ENCODE data around the gene UQCRC2. TPM values are rescaled to one million over a fixed set of nuclear protein-coding genes. Genes with fewer than 3 reads are reported as not detected.

Gene UQCRC2
- total RNA-seq (2022; extraction: Qiagen RNA extraction; ENCODE audit: low read depth): 154 to 288 TPM (median 172 TPM) in 5 replicates

DNA sequence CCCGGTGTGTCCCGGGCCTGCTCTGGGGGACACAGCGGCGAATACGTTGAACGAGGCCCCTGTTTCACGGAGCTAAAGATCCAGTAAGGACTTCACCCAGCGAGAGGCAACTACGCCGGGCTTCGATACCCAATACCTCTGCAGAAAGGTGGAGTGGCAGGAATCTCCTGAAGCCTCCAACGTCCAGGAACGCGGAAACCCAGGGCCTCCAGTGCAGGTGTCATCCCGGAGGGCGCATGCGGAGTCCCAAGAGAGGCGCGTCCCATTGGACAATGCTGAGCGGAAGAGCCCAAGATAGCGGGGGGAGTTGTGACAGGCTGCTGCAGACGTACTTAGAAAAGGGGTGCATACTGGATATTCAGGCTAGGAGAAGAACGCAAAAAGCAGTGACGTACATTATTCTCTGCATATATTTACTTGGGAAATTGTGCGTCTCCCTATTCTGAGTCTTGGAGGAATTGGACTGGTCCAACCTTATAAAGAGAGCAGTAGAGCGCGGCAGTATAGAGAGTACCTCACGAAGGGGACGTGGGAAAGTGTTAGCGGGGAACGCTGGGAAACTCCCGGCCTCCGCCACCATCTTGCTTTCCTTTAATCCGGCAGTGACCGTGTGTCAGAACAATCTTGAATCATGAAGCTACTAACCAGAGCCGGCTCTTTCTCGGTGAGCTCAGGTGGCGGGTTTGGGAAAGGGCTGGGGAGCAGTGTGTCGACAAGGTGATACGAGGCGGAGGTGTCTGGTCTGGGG, at the start of gene UQCRC2:
TSS of gene UQCRC2 (plus strand) at position 569 of the 748 bp plus-strand sequence. CDS start at position 632, 63 bp downstream.

DNA sequence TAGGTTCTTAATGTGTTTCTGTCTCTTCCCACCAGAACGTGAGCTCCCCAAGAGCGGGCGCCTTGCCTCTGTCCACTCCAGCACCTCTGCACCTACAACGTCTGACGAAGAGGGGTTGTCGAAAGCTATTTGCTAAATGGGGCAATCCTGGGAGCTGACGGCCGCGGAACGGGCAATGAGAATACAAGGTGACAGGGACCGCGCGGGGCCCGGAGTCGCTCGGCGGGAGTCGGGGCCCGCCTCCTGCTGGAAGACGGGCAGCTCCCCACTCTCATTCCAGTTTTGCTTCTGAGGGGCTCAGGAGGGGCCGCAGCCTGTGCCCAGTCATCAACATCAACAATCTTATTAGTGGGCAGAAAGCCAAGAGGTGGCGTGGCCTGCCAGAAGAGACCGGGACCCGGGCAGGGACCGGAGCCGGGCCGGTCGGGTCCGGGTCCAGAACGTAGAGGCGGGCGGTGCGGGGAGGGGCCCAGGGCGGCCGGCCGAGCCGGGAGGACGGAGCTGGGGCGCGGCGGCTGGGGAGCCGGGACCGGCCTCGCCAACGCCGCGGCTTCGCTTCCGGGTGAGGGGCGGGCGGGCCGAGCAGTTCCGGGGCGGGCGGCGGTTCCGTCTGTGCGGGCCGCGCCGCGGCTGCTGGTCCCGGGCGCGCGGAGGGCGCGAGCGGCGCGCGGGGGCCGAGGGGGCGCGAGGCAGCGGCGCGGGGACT, 54.5 kb downstream of the UQCRC2 start, which contains the start of gene MOSMO:
TSS of gene MOSMO (plus strand) at position 603 of the 706 bp plus-strand sequence. CDS start 191 bp downstream, outside the sequence.

Other genes with a start within 250 kb of the UQCRC2 start
- 23.3 to 30.9 TPM (median 26.0 TPM) in 5 replicates for gene NPIPB4, start 95.6 kb upstream of the UQCRC2 start, total RNA-seq (2022; extraction: Qiagen RNA extraction; ENCODE audit: low read depth)
- gene PDZD9, start 47.8 kb downstream of the UQCRC2 start, total RNA-seq (2022; extraction: Qiagen RNA extraction; ENCODE audit: low read depth): not detected in 5 replicates
- gene MOSMO, start 54.8 kb downstream of the UQCRC2 start, total RNA-seq (2022; extraction: Qiagen RNA extraction; ENCODE audit: low read depth): 6.5 to 13.1 TPM (median 11.2 TPM) in 5 replicates
- 0.06 TPM in 2 of 5 replicates, not detected in the others for gene VWA3A, start 139.2 kb downstream of the UQCRC2 start, total RNA-seq (2022; extraction: Qiagen RNA extraction; ENCODE audit: low read depth)
- not detected in 5 replicates for gene SDR42E2, start 209.1 kb downstream of the UQCRC2 start, total RNA-seq (2022; extraction: Qiagen RNA extraction; ENCODE audit: low read depth)